ENCODE data around the gene ACTN1. TPM values are rescaled to one million over a fixed set of nuclear protein-coding genes. Genes with fewer than 3 reads are reported as not detected.

The ACTN1 gene
- total RNA-seq = 629 and 694 TPM in 2 replicates

GRCh38 chr14:68979021-68979721 is at the start of gene ACTN1:
Gene ACTN1, minus strand, starts transcription at chr14:68979302. Its CDS starts 246 bp downstream, at chr14:68979056.

Other genes with a start within 250 kb of the ACTN1 start
- gene ZFP36L1, start 186.2 kb downstream of the ACTN1 start, total RNA-seq = 98.8 and 253 TPM in 2 replicates
- gene DCAF5, start 173.8 kb upstream of the ACTN1 start, total RNA-seq = 11.2 and 15.7 TPM in 2 replicates
- 19.1 and 19.3 TPM in 2 replicates for gene EXD2, start 212.2 kb upstream of the ACTN1 start, total RNA-seq

All from hair follicular keratinocyte (primary cell).